MM.1S (cell line): Measurements from ENCODE around the gene EFCAB6.

Experiments
- DNase-seq: peaks from one replicate; pipeline ENCODE4 v3.0.0-alpha.2; 2015
- H2AFZ ChIP-seq: fragments of 300-600 bp; sonication (generic); 2 replicates; pipeline ENCODE4 v1.6.0; 2016; ENCODE audit warnings: antibody characterized with exemption, low read length
- H3F3A ChIP-seq: fragments of 300-600 bp; sonication (generic); 2 replicates; pipeline ENCODE4 v1.6.1; 2016; ENCODE audit warnings: mild to moderate bottlenecking, antibody characterized with exemption, low read length, moderate library complexity, mixed read lengths; ENCODE audit not compliant: insufficient read depth
- H3K27ac ChIP-seq: fragments of 300-600 bp; sonication (generic); 2 replicates; pipeline ENCODE4 v1.5.1; 2016; ENCODE audit warnings: mild to moderate bottlenecking, low read length
- H3K27me3 ChIP-seq: fragments of 300-600 bp; sonication (generic); replicated peaks from 2 replicates; pipeline ENCODE4 v1.6.0; 2016; ENCODE audit warnings: low read length; ENCODE audit not compliant: insufficient read depth
- H3K36me3 ChIP-seq: fragments of 300-600 bp; sonication (generic); replicated peaks from 2 replicates; pipeline ENCODE4 v1.6.1; 2016; ENCODE audit warnings: mild to moderate bottlenecking, low read length, mixed read lengths; ENCODE audit not compliant: insufficient read depth
- H3K4me1 ChIP-seq: fragments of 300-600 bp; sonication (generic); 2 replicates; pipeline ENCODE4 v1.6.1; 2016; ENCODE audit warnings: low read length, mixed read lengths
- H3K4me2 ChIP-seq: fragments of 300-600 bp; sonication (generic); 2 replicates; pipeline ENCODE4 v1.6.0; 2016; ENCODE audit warnings: low read depth, low read length
- H3K4me3 ChIP-seq: fragments of 300-600 bp; sonication (generic); 2 replicates; pipeline ENCODE4 v1.5.1; 2016; ENCODE audit warnings: low read length, mixed read lengths
- H3K79me2 ChIP-seq: fragments of 300-600 bp; sonication (generic); 2 replicates; pipeline ENCODE4 v1.6.1; 2016; ENCODE audit warnings: mixed run types, low read length, mixed read lengths
- H3K9ac ChIP-seq: fragments of 300-600 bp; sonication (generic); 2 replicates; pipeline ENCODE4 v1.6.1; 2016; ENCODE audit warnings: low read length, mixed read lengths
- H3K9me2 ChIP-seq: fragments of 300-600 bp; sonication (generic); replicated peaks from 2 replicates; pipeline ENCODE4 v1.6.1; 2016; ENCODE audit warnings: mild to moderate bottlenecking, low read length, mixed read lengths; ENCODE audit not compliant: insufficient read depth
- H3K9me3 ChIP-seq: fragments of 300-600 bp; sonication (generic); replicated peaks from 2 replicates; pipeline ENCODE4 v1.6.1; 2016; ENCODE audit warnings: mild to moderate bottlenecking, low read length, mixed read lengths; ENCODE audit not compliant: insufficient read depth
- H4K20me1 ChIP-seq: fragments of 300-600 bp; sonication (generic); 2 replicates; pipeline ENCODE4 v1.6.1; 2016; ENCODE audit warnings: mild to moderate bottlenecking, low read length, moderate library complexity, mixed read lengths; ENCODE audit not compliant: insufficient read depth
- CTCF ChIP-seq: fragments of 300-600 bp; sonication (generic); IDR thresholded peaks from 2 replicates; pipeline ENCODE4 v1.5.1; 2016; ENCODE audit warnings: antibody characterized with exemption, low read length, mixed read lengths
- EZH2 ChIP-seq: fragments of 300-600 bp; sonication (generic); optimal IDR thresholded peaks from 2 replicates; pipeline ENCODE3; 2017; ENCODE audit warnings: low read depth, mild to moderate bottlenecking, antibody characterized with exemption, low read length, mixed read lengths
- EZH2phosphoT487 ChIP-seq: fragments of 300-600 bp; sonication (generic); IDR thresholded peaks from 2 replicates; pipeline ENCODE4 v1.6.1; 2018; ENCODE audit warnings: antibody characterized with exemption, low read length

EFCAB6 gene

DNA sequence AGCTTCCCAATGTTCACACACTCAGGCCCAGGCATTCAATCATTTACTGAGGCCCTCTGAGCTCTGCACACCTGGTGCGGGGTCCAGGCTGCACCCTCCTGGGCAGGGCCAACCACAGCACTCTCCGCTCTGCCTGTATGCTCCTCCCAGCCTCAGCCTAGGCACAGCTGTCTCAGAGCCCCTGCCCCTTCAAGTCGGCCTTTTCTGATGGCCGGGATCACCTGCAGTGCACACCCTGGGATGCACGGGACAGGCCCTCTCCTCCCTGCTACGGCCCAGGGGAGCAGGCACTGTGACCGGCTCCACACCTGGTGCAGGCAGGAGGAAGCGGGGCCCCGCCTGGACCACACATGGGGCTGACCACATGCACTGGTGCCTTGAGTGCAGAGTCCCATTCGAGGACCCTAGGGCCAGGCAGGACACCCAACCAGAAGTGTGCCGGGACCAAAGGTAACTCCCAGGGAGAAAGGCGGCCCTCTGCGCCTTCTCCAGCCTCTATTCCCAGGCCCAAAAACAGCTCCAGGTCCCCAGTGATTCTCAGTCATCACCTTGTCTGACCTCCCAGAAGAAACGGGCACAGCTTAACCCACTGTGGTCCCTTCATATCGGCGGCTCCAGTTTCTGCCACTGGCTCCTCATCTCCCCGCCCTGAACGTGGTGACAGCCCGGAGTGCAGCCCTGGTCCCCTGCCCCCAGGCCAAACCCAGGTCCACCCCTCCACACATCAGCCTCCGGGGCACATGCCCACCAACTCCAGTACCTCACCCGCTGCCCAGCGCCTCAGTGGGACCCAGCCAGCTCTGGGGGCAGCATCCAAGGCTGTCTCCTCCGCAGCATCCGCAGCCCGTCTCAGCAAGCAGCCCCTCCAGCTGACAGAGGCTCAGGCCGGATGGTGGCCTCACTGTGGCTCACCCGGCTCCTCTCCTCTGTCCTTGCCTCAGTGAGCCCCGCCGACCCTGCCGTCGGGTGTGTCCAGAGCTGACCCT is 32.7 kb upstream of the EFCAB6 start:
- no peaks in the 10 kb centered on the region for H3K36me3 ChIP-seq
- no peak overlapping the region for H3K27ac ChIP-seq
- no peak for DNase-seq
- no peak overlapping the region for H3K9ac ChIP-seq
- no peaks in the 10 kb centered on the region for H3F3A ChIP-seq
- H3K27me3 ChIP-seq, result peaks cover 97% of the 10 kb centered on the region
- H4K20me1 ChIP-seq, result no peaks in the 10 kb centered on the region
- TF ChIP-seq EZH2 (no peak), EZH2phosphoT487 (no peak), CTCF (no peak)
- no peak overlapping the region for H3K4me3 ChIP-seq
- no peak overlapping the region for H3K4me2 ChIP-seq
- no peaks in the 10 kb centered on the region for H3K79me2 ChIP-seq
- H2AFZ ChIP-seq, result no peak overlapping the region
- H3K9me2 ChIP-seq, result no peaks in the 10 kb centered on the region
- no peaks in the 10 kb centered on the region for H3K4me1 ChIP-seq
- H3K9me3 ChIP-seq, result no peaks in the 10 kb centered on the region

GRCh38 chr22:43843783-43844530 is 31.9 kb upstream of the EFCAB6 start:
- H3K9me3 ChIP-seq, result no peaks in the 10 kb centered on the region
- peaks cover 96% of the 10 kb centered on the region for H3K27me3 ChIP-seq
- H3K9ac ChIP-seq, result no peak overlapping the region
- no peaks in the 10 kb centered on the region for H3K79me2 ChIP-seq
- H2AFZ ChIP-seq, result no peak overlapping the region
- no peaks in the 10 kb centered on the region for H4K20me1 ChIP-seq
- no peak overlapping the region for H3K27ac ChIP-seq
- no peaks in the 10 kb centered on the region for H3K9me2 ChIP-seq
- no peak overlapping the region for H3K4me2 ChIP-seq
- H3K4me1 ChIP-seq, result no peaks in the 10 kb centered on the region
- H3K36me3 ChIP-seq, result no peaks in the 10 kb centered on the region
- TF ChIP-seq CTCF, result no peak
- no peak for TF ChIP-seq EZH2phosphoT487
- TF ChIP-seq EZH2, result no peak
- no peak overlapping the region for H3K4me3 ChIP-seq
- no peak for DNase-seq
- no peaks in the 10 kb centered on the region for H3F3A ChIP-seq

- Histone ChIP-seq H4K20me1 (no peaks in the 10 kb centered on the region), H3K9me3 (no peaks in the 10 kb centered on the region), H3K4me1 (no peaks in the 10 kb centered on the region), H3K27ac (no peak overlapping the region), H3K4me2 (no peak overlapping the region), H3K27me3 (peaks cover 97% of the 10 kb centered on the region), H3K79me2 (no peaks in the 10 kb centered on the region), H3K4me3 (no peak overlapping the region), H3K36me3 (no peaks in the 10 kb centered on the region), H3K9me2 (no peaks in the 10 kb centered on the region), H3F3A (no peaks in the 10 kb centered on the region), H2AFZ (no peak overlapping the region), H3K9ac (no peak overlapping the region)
- no peak for DNase-seq
- TF ChIP-seq CTCF (no peak), EZH2phosphoT487 (no peak), EZH2 (no peak)
Measured at GRCh38 chr22:43841742-43842141, 29.6 kb upstream of the EFCAB6 start.
